Measurements from ENCODE around the gene TCEAL4.
"Not testable (repeated sequence)": the region's sequence is repeated elsewhere in the genome, so short reads cannot be mapped to it uniquely, and the experiment has no call there.

The TCEAL4 gene

GRCh38 chrX:103595202-103595601 is 9.9 kb downstream of the TCEAL4 start:
- DNase-seq: not testable (repeated sequence)

- DNase-seq: no peak
Measured at GRCh38 chrX:103607364-103608305, 22.3 kb downstream of the TCEAL4 start, which contains the start of gene TCEAL3. TCEAL3 (plus strand) TSS chrX:103607963; CDS start chrX:103609065, 1,102 bp downstream.

DNA sequence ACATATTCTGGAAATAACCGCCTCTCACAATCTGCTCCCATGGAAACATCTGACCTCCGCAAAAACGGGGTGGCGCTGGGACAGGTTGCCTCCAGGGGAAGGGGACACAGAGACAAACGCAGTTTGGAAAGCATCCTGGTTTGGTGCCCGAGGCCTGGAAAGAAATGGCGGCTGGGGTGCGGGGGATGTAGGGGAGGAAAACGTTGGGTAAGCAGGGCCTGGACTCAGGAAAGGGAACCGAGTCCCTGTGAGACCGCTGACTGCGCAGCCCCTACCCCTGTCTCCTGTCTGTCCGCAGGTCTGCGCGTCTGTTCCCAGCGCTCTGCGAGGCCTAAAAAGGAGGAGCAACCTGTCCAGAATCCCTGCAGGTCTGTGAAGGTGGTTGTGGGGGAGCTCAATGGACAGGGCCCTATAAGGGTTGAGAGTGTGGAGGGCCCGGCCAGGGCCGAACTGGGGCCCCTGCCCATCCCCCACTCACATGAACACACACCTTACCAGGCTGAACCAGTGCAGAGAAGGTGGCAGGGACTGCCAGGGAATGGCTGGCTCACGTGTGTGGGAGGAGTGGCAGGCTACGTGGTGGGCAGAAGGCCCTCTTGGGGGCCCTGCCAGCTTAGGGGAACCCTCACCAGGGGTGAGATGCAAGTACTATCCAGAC is 23.1 kb downstream of the TCEAL4 start:
- no peak for DNase-seq

- DNase-seq: no peak
Measured at GRCh38 chrX:103610282-103610681, 25.0 kb downstream of the TCEAL4 start.

DNA sequence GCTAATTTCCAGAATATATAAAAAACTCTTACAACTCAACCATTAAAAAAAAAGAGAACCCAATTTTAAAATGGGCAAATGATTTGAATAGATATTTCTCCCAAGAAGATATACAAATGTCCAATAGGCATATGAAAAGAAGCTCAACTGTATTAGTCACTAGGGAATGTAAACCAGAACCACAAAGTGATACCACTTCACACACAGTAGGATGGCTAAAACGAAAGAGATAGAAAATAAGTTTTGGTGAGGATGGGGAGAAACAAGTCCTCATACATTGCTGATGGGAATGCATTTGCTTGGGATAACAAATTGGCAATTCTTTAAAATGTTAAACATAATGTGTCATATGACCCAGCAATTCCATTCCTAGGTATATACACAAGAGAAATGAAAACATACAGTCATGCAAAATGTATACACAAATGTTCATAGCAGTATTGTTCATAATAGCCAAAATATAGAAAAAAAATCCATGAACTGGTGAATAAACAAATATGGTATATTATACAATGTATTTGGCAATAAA is 28.1 kb downstream of the TCEAL4 start:
- DNase-seq: no peak

GRCh38 chrX:103614999-103615398 is 29.7 kb downstream of the TCEAL4 start:
- no peak for DNase-seq

GRCh38 chrX:103615781-103616371 is 30.6 kb downstream of the TCEAL4 start:
- DNase-seq: no peak

DNA sequence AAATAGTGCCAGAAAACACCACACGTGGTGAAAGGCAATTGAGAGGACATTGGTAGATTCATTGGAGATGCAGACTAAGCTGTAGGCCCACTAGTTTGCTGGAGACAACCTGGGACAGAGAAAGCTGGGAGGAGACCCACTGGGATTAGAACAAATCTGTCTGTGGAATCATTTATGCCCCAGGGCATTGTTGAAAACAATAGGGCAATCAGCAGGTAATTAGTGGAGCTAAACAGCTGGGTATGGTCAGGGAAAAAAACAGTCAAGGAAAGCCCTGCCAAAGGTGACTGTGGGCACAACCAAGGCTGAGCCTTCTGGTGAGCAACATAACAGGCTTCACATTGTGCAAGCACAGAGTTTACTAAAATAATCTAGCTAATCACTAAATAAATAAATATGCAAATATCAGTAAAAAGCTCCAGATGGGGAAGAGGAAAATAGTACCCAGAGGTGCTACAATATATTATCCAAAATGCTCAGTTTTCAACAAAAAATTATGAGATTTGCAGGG is 31.4 kb downstream of the TCEAL4 start:
- DNase-seq: no peak

GRCh38 chrX:103624111-103624510 is 38.8 kb downstream of the TCEAL4 start:
- DNase-seq: no peak

DNA sequence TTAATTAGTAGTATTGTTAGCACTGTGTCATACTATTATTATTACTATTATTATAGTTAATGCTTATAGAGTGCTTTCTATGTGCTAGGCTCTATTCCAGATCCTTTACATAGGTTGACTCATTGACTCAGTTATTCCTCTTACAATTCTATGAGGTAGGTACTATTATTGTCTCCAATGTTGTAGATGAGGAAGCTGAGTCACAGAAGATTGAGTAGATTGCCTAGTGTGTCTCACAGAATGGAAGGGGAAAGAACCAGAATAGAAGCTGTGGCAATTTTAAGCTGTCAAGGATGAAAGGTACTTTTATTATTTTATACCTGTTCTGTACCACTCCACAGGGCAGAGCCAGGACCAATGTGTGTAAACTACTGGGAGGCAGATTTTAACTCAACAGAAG is 41.5 kb downstream of the TCEAL4 start:
- DNase-seq: no peak

DNA sequence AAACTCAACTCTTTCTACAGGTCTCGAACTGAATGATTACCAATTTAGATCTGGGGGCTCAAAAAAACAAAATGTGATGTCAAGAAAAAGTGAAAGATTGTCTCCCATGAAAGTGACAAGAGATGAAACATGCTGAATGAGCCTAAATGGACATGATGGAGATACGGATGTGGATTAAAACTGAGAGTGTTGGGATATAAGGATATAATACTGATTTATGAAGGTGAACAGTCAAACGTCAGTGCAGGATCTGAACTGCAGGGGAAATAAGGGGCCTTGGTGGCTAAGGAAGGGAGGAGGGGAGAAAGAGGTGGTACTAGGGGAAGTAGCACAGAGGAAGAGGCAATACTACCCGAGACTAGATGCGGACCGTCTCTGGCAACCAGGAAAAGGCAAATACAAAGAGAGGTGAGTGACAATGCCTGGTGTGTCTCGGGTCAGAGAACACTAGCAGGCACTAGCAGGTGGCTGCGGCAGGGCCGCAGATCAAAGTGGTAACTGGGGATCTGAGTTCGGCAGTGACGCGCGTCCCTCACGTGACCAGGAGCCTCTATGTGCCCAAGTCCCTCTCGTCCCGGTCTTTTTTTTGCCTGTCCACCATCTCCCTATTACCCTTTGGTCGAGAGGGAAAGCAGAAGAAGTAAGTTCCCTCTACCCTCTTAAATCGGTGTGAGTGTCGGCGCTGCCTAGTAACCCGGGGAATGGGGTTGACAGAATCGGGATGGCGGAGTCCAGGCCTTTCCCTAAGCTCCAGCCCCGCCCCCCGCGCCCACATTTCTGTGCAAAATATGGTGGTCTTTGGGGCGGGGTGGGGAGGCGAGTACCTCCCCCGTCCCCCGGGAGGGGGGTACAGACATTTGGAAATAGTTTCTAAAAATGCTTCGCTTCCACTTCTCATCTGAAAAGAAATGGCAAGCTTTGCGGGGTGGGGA is 43.3 kb downstream of the TCEAL4 start, which contains the start of gene TCEAL1:
TSS of gene TCEAL1 (plus strand) at position 590 of the 932 bp plus-strand sequence. CDS start 942 bp downstream, outside the sequence.
- no peak for DNase-seq

DNA sequence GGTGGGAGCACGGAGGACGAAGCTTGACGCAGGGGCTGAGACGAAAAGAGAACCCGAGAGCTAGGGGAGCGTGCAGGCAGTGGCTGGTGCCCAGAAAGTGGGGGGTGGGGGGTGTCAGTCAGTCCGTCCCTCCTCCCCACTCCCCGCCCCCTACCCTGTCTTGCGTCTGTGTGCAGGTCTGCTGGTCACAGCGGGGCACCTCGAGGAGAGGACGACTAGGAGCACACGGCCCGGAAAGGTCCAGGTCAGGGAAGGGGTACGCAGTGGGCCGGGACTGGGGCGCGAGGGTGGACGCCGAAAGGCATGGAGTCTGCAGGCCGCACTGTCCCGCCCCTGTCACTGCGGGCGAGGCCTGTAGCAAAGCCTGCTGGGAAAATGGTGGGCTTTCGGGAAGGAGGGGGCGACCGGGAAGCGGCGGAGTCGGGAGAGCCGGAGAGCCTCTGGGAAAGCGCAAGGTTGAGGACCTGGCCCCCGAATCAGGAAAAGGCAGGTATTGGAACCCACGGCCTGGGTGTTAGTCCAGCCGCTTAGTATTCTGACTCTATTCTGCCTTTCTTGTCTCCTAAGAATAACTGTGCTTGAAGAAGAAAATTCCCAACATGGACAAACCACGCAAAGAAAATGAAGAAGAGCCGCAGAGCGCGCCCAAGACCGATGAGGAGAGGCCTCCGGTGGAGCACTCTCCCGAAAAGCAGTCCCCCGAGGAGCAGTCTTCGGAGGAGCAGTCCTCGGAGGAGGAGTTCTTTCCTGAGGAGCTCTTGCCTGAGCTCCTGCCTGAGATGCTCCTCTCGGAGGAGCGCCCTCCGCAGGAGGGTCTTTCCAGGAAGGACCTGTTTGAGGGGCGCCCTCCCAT is 44.2 kb downstream of the TCEAL4 start:
- no peak for DNase-seq

DNA sequence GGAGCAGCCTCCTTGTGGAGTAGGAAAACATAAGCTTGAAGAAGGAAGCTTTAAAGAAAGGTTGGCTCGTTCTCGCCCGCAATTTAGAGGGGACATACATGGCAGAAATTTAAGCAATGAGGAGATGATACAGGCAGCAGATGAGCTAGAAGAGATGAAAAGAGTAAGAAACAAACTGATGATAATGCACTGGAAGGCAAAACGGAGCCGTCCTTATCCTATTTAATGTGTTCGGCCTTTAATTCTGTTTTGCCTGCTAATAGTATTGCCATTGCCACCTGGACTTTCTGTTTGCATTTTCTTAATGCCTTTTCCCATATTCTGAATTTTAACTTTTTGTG is 44.8 kb downstream of the TCEAL4 start:
- DNase-seq: no peak

DNA sequence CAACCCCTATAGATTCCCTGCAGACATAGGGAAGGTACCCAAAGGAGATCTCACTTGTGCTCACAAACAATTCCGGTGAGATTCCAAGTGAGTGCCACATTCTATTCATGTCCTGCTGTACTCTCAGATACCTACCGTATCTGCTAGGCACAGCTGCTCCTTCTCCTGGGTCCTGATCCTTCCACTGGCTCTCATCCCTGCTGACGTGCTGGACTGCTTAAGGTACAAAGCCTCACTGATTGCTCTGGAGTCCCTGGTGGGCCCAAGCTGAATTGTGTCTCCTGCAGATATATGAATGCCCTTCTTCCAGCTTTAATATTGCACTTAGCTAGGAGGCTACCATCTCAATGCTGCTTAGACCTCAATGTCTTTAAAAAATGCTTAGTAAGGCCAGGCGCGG is 45.8 kb downstream of the TCEAL4 start:
- DNase-seq: no peak

- no peak for DNase-seq
Measured at GRCh38 chrX:103635436-103635835, 50.1 kb downstream of the TCEAL4 start.

Measured in NCI-H1048 (cell line).